Islet precursor cell (in vitro differentiated cells): ENCODE data around the gene RPP14.
A peak's percentile ranks its signal among the peaks of the same experiment; 100 is the strongest.

Experiments used
- DNase-seq: peaks from one replicate; pipeline ENCODE4 v3.0.0-alpha.2; 2018

RPP14 gene

DNA sequence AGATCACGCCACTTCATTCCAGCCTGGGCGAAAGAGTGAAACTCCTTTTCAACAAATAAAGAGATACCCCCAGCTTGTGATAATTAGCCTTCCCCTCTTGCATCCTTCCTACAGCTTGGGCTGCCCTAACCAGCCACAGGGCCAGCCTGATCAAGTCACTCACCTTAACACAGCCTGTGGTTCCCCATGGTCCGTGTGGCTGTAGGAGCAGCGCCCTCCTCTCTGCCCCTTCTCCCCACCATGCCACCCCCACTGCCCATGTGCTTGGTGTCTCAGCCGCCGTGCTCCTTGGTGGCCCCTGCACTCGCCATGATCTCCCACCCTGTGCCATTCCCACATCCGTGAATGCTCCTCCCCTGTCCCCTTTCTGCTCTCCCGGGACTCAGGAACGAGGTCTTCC lies 13.2 kb upstream of the RPP14 start:
- DNase-seq: no peak

DNA sequence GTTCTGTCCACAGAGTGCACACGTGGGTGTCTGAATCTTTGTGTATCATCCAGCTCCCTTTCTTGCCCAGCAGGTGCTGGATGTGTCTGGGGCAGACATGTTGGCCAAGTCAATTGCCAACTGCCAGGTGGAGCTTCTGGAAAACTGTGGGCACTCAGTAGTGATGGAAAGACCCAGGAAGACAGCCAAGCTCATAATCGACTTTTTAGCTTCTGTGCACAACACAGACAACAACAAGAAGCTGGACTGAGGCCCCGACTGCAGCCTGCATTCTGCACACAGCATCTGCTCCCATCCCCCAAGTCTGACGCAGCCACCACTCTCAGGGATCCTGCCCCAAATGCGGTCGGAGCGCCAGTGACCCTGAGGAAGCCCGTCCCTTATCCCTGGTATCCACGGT lies 12.5 kb upstream of the RPP14 start:
- DNase-seq: no peak

DNA sequence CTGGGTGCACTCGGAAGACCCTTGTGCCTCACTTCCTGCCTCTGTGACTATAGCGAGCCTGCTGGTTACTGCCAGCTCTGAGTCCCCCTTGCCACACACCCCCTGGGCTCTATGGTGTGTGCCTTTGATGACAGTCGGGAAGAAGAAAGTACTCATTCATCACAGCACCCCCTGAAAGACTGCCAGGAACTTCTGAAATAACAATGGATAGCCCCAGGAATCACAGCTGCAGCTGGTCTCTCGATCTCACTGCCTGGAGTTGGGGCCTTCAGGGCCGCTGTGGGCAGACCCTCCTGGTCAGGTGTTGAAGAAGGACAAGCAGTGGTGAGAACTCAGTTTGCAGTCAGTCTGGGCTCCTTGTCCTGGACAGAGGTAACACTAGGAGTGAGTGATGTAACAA lies 9.8 kb upstream of the RPP14 start:
- no peak for DNase-seq

DNA sequence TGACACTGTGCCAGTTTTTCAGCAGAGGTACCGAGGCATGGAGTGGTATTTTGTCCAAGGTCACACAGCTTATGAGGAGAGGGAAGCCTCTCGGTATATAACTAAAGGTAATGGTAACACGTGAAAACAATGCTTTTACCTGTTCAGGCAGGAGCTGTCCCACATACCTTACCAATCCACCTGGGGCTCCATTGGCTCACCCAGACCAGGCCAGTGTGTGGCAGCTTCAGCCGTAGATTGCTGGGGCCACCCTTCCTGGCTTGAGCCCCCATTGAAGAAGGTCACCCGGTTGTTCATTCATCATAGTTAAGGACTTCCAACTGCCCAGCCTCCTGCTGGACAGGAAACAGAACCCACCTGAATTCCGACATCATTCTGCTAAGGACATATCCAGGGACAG lies 9.2 kb upstream of the RPP14 start:
- DNase-seq: no peak

DNA sequence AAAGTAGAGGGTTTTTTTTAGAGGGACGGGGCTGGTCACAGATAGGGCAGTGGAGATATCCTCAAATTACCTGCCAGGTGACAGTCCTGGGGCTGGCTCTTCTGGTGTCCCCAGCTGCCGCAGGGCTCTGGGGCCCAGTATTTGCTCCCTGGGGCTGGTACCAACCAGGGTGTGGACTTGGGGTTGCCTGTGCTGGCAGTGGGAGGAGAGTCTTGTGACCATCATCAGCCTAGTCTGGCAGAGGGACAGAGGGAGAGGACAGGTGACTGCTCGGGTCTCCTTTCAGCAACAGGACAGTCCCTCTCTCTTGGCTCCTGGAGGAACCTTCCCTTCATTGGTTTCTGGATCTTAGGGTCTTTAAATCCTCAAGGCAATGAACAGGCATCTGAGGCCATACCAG lies 7.9 kb upstream of the RPP14 start:
- no peak for DNase-seq

DNA sequence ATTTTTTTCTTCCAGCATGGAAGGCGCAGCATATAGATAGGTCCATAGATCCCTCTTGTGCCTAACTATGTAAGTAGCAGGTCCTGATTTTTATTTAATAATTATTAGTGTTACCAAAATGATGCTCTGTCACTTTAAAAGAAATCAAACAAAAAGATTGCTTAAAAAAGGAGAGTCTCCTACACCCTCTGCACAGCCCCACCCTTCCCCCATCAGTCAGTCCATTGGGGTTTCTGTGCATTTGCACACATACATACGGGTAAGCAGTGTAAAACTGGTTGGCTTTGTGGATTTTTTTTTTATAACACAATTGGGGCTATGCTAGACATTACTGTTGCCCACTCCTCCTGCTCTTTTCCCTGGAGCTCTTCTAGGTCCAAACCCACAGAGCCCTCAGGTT lies 7.0 kb upstream of the RPP14 start:
- no peak for DNase-seq

DNA sequence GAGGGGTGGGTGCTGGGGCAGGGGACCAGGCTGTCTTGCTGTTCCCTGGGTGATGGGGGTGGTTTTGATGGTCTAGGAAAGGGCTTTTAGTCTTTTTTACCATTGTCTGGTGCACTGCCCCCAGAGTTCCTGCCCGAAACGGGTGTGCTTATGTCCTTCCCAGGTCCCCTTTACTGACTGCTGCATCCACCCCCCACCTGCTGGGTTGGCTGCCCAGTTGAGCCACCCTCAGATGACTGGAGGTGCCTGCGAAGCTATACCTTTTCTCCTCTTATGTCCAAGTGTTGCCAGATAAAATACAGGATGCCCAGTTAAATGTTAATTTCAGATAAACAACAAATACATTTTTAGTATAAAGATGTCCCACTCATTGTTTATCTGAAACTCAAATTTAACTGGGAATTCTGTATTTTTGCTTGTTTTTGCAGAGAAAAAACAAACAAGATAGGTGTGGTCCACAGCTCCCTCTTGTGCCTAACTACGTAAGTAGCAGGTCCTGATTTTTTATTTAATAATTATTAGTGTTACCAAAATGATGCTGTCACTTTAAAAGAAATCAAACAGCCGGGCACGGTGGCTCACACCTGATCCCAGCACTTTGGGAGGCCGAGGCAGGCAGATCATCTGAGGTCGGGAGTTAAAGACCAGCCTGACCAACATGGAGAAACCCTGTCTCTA lies 6.1 kb upstream of the RPP14 start:
- no peak for DNase-seq

DNA sequence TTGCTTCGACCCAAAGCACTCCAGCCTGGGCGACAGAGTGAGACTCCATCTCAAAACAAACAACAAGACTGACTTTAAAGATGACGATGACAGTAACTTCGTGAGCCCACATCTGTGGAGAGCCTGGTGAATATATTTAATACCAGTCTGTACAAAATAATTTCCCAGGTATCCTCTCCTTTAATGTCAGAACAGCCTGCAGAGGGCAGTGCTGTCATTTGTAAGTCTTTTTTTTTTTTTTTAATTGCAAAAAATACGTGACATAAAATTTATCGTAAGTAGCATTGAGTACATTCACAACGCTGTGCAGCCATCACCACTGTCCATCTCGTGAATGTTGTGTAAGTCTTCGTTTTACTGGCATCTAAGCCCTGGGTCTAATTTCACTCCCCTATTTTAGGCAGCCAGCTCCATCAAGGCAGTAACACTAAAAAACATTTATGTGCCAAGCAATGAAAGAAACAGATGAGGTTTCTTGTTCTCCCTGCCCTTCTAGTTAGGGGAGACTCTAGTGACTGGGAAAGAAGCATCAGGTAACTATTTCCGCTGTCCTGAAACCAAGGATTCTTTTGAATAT lies 1.7 kb downstream of the RPP14 start:
- no peak for DNase-seq

DNA sequence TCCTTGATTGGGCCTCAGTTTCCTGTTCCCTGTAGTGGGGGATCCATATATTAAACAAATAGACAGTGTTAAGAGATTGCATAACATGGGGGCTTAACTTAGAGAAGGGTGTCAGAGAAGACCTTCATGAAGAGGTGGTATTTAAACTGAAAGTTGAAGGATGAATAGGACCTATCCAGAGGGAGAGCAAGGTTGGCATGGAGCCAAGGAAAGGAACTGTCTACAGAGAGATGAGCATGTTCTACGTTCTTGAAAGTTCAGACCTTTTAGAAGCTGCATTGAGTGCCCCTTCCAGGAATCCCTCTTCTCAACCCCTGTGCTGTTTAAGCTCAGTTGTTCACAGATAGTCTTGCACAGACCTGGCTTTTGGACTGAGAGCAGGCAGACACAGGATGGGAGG lies 2.7 kb downstream of the RPP14 start:
- no peak for DNase-seq

DNA sequence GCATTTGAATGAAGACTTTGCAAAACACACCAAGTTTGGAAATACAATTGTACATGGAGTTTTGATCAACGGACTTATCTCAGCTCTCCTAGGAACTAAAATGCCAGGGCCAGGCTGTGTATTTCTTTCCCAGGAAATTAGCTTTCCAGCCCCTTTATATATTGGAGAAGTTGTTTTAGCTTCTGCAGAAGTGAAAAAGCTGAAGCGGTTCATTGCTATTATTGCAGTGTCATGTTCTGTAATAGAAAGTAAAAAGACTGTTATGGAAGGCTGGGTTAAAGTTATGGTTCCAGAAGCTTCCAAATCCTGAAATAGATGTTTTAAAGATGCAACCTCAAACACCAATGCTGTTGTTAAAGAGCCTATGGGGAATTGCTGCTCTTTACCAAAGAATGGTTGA lies 11.8 kb downstream of the RPP14 start:
- DNase-seq: no peak

DNA sequence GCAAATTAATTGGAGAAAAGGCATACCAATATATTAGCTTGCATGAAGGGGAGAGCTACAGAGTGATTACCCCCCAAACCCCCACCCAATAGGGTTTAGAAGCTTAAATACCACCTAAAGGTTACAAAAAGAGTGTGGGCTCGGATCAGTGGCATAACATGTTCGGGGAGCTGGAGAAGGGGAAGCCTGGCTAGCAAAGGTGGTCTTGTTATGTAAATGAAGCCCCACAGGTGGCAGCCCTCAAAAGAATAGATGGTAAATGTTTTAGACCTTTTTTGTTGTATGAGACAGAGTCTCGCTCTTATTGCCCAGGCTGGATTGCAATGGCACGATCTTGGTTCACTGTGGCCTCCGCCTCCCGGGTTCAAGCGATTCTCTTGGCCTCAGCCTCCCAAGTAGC lies 15.7 kb downstream of the RPP14 start:
- no peak for DNase-seq

DNA sequence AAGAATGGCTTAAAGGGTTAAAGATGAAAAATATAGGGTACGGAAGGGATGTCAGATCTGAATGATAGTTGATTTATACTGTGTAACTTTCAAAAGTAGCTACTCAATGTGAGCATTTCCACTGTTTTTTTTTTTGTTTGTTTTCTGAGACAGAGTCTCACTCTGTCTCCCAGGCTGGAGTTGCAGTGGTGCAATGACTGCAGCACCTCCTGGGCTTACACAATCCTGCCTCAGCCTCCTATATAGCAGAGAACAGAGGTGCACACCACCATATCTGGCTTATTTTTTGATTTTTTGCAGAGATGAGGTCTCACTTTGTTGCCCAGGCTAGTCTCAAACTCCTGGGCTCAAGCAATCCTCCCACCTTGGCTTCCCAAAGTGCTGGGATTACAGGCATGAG lies 16.7 kb downstream of the RPP14 start:
- DNase-seq: no peak

DNA sequence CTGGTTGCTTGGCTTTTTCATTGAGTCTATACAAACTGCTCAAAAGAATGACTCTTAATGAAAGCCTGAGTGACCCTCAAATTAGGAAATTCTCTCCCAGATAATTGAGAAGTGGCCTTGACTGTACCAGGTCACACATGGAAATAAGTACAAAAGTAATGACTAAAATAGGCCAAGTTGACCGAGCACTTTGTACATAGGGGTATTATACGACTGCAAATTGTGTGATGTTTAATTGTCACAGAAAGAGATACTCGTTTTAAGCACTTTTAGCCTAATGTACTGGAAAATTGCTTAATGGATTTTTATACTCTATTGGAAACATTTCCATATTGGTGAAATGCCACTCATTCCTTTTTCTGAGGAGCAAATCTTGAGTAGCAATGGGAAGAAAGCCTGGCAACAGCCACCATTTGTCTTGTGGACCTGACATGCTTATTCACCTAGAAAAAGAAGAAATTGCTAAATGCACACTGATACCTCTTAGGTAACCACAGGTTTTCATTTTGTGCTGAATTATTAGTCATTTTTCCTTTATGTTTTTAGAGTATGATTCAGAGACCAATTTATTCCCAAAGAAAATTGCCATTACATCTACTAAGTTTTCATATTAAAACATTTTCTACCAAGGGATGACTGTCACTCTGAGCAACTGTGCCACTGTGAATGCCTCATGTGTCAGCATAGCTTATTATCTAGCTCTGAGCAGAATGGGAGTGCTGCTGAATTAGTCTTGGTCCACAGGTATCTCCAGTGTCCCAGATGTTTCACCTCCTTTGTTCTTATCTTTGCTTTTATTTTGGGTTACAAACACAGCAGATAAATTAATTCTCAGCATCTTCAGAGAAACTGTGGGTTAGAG lies 17.7 kb downstream of the RPP14 start:
- DNase-seq: no peak

DNA sequence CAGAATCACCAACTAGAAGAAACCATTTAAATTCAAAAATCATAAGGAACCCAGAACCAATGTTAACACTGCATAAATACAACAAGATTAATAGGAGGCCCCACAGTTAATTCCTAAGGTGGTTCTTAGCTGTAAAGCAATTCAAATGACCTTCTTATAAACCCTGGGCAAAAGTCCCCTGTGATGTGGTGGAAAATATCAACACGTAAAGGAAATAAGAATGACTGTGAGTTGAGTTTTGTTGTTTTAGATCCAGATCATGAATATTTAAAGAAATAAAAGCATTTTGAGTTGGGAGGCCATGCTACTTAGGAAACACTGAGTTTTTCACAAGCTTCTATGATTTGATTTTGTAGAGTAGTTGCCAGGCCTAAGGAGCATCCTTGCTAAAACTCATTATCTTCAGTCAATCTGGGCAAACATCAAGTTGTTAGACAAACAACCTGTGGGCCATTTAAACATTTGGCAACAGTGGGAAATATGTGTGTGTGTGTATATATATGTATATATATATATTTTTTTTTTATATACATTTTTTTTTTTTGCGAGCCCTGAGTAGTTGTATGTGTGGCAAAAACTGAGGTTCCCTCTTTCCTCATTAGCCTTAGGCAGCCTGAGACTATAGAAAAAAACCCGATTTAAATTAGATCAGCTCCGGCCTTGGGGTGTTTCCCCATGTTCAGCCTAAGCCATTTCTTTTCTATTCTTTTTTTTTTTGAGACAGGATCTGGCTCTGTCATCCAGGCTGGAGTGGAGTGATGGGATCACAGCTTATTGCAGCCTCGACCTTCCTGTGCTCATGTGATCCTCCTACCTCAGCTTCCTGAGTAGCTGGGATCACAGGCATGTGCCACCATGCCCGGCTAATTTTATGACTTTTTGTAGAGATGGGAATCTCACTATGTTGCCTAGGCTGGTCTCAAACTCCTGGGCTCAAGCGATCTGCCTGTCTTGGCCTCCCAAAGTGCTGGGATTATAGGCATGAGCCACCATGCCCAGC lies 18.6 kb downstream of the RPP14 start:
- DNase-seq: no peak

DNA sequence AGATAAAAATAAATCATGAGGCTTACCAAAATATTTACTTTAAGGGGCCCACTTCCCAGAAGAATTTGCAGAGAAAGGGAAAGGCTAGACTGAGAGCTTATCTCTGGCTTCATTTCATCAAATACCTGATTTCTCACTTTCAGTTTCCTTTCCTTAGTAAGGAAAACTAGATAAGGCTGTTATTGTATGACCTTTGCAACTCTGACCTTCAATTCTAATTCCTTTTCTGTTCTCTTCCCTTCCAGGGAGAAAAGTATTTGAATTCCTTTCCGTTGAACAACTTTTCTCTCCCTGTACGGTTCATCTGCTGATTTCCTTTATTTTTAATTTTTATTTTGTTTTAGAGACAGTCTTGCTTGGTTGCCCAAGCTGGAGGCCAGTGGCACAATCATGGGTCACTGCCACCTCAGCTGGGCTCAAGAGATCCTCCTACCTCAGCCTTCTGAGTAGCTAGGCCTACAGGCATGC lies 19.5 kb downstream of the RPP14 start:
- no peak for DNase-seq

DNA sequence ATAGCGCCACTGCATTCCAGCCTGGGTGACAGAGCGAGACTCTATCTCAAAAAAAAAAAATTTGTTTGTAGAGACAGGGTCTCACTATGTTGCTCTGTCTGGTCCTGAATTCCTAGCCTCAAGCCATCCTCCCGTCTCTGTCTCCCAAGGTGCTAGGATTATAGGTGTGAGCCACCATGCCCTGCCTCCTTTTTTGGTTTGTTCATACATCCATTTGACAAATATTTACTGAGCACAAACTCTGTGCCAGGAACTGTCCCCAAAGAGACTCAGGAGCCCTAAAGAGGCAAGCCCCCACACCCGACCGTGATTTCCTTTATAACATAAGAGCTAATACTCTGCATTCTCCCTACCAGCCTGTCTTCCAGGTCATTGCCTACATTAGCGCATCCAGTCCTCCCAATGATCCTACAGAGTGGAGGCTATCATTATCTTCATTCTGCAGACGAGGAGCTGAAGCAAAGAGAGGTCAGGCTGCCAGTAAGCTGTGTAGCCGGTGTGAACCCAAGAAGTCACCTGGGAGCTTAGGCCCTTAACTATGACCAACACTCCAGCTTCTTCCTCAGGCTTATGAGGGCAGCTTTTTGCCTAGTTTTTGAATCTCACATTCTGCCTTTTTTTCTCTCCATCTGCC lies 20.3 kb downstream of the RPP14 start:
- DNase-seq: no peak

DNA sequence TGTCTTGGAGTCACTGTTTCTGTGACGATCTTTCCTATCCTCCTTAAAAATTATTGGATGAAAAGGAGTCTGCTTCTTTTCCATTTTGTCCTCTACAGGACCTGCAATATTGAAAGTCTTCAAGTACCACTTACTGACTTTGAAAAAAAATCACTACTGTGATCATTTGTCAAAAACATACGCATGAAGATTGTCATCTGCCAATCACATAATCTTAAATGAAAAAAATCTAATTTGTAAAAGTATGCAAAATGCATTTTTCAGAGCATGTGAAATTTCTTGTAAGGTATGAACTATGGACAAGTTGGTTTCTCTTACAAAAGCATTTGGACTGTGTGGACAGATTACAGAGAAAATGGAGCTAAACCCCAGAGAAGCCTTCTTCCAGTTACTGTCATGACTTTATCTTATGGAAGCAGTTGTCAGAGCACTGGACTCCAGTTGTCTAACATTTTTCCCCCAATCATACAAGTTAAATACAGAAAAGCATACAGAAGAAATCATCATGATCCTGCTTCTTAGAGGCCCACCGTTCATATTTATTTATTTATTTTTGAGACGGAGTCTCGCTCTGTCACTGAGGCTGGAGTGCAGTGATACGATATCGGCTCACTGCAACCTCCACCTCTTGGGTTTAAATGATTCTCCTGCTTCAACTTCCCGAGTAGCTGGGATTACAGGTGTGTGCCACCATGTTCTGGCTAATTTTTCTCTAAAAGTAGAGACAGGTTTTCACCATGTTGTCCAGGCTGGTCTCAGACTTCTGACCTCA lies 23.3 kb downstream of the RPP14 start:
- no peak for DNase-seq

DNA sequence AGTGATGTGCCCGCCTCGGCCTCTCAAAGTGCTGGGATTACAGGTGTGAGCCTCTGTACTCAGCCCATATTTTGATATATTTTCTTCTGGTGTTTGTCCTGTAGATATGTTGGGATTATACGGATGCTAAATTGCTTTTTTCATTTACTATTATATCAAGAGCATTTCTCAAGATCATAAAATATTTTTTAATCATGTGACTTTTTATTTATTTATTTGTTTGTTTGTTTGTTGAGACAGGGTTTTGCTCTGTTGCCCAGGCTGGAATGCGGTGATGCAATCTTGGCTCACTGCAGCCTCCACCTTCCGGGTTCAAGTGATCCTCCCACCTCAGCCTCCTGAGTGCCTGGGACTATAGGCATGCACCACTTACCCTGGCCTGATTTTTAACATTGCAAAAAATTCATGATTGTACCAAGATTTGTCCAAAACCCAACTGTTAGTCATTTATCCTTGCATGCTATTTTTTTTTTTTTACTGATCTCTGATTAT lies 23.9 kb downstream of the RPP14 start:
- DNase-seq: no peak

DNA sequence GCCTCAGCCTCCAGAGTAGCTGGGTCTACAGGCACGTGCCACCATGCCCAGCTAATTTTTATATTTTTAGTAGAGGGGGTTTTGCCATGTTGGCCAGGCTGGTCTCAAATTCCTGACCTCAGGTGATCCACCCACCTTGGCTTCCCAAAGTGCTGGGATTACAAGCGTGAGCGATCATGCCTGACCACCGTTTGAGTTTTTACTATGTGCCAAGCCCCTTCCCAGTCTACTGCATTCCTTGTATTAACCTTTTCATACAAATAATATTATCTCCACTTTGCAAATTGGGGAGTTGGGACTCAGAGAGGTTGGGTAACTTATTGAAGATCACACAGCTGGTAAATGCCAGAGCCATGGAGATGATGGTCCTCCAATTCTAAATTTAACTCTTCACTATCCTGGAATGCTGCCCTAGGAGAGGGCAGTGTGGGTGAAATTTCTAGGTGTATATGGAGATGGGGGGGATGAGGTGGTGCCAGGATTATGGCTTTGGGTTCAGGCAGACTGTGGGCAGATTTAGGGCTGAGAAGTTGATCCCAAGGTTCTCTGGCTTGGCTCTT lies 25.6 kb downstream of the RPP14 start:
- DNase-seq: no peak

DNA sequence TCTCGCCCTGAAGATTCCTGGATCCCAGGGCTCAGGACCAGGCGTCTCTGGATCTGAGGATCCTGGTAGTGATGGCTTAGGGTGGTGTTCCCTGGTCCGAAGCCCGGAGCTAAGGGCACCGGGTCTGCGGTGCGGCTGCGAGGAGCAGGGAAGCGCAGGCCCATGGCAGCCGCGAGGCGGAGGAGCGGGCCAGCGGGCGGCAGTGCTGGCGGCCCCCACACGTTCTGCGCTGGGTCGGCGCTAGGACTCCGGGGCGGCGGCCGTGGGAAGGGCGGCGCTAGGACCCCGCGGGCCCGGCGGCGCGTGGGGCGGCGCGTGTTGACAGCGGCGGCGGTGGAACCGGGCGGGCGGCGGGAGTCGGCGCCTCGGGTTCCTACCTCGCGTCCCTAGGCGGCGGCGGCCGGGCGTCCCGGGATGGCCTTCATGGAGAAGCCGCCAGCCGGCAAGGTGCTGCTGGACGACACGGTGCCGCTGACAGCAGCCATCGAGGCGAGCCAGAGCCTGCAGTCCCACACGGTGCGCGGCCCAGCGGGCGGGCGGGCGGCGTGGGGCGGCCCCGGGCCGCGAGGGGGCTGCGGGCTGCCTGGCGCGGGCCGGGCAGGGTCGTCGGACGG lies 26.6 kb downstream of the RPP14 start, which contains the start of gene PXK:
Gene PXK, plus strand, starts transcription at position 318 of the 614 bp plus-strand sequence. Its CDS starts 97 bp downstream, at position 415.
- DNase-seq: peak; percentile 84
